Activated T-cell treated with anti-CD3 and anti-CD28 coated beads for 24 hours (primary cell): Measurements from ENCODE around the gene BRD7.

Experiments used
- DNase-seq: peaks from one replicate; pipeline ENCODE4 v3.0.0-alpha.2; 2020; ENCODE audit warnings: low read depth

The BRD7 gene

DNA sequence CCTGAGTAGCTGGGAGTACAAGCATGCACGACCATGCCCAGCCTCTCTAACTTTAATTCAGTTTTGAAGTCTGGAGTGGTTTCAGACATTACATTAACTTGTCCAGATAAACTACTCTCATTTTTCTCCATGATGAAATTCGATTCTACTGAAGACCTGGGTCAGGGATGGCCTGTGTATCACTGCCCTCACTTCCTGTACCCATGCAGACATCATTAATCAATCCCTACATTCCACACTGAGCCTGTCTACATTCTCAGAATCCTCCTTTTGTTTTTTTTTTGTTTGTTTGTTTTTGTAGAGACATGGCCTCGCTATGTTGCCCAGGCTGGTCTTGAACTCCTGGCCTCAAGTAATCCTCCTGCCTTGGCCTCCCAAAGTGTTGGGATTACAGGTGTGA is 79.9 kb downstream of the BRD7 start:
- no peak for DNase-seq

DNA sequence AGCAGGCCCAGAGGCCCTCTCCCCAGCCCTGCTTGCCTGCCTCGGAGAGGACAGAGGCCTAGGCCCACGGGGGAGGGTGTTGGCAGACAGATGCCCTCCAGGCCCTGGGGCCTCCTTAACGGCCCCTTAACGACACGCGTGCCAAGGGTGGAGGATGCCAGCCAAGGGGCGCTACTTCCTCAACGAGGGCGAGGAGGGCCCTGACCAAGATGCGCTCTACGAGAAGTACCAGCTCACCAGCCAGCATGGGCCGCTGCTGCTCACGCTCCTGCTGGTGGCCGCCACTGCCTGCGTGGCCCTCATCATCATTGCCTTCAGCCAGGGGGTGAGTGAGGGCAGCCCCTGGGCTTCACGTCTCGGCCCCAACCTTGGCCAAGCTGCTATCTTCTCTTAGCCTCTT is 80.8 kb downstream of the BRD7 start:
- DNase-seq = no peak

DNA sequence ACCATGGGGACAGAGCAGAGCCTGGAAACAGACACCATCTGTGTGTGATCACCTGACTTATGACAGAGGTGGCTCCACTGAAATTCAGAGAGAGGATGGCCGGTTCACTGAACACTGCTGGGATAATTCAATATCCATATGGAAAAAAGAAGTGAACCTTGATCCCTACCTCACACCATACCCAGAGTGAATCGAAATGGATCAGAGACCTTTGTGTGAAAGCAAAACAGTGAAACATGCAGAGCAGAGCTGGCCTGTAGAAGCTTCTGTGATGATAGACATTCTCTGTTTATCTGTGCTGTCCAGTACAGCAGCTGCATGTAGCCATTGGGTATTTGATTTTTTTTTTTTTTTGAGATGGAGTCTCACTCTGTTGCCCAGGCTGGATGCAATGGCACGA is 82.1 kb downstream of the BRD7 start:
- no peak for DNase-seq

DNA sequence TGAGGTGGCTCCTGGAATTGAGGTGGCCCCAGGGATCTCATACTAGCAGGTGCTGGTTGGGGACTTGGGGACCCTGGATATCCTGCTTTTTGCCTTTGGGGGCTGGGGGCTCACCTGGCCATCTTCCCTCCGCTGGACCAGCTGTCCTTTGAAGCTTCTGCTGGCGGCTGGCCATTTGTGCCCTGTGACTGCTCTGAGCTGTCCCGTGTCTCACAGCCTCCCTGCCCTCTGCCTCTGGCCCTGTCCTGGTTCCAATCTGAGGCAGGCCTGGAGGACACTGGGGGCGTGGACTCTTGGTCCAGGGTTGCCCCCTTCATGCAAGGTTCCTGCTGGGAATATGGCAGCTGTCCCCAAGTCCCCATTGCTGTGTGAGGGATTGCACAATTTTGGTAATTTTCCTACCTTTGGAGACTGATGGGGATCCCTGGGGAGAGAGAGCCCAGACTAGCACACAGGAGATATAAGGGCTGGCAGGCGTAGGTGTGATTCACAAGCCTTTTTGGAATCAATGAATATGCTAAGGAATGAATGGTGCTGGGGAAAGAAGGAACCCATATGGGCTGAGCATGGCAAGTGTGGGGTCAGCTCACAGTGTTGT is 83.3 kb downstream of the BRD7 start:
- DNase-seq = no peak

DNA sequence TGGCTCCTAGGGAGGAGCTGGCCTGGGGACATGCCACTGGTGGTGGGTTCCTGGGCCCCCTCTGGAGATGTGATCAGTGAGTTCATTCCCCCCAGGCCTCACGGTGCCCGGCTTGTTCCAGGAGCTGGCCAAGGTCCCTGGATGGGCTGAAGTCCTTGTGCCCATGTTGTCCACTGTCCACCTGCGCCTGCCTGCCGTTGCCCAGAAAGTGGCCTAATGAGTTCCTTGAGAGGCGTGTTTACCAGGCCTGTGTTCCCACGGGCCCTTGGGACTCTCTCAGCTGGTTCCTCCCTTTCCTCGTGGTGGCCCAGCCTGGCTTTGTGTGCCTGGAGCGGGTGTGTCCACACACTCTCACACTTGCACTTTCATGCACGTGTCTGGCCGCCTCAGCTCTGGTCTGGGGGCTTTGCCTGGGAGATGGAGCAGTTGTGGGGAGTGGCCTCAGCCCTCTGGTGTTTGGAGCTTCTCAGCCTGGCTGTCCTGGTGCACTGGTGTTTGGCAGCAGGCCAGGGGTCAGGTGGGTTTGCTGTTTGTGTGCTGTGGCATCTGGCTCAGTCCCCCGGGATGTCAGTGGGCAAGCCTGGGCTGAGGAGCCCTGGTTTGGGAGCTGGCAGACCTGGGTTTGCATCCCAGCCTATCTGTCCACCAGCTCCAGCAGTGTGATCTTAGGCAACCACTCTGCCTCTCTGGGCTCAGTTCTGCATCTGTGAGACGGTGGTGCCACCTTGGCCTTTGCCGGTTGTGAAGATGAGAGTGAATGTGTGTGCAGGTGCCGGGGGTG is 84.5 kb downstream of the BRD7 start:
- no peak for DNase-seq

DNA sequence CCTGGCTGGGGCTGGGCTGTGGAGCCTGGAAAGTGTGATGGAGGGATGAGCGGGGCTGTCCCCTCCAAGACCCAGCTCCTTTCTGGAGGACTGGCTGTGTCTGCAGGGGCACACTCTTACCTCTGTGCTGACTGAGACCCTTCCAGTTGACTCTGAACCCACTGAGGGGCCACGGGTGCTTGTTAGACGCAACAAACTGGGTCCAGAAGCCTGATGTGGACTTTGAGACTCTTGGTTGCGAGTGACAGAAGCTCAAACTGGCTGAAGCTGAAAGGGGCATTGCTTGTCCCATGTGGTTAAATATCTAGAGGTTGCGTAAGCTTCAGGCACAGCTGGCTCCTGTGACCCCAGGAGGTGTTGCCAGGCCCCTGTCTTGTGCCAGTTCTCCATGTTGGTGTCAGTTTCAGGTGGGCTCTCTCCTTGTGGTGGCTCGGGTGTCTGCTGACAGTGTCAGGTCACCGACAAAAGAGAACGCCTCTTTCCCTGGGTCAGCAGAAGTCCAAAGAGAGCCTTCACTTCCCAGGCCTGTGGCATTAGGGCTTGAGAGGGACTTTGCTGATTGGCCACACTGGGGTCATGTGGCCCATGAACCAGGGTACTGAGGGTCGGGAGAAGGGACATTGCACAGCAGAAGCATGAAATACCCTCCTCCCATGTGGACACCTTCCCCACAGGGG is 85.7 kb downstream of the BRD7 start:
- DNase-seq = no peak

DNA sequence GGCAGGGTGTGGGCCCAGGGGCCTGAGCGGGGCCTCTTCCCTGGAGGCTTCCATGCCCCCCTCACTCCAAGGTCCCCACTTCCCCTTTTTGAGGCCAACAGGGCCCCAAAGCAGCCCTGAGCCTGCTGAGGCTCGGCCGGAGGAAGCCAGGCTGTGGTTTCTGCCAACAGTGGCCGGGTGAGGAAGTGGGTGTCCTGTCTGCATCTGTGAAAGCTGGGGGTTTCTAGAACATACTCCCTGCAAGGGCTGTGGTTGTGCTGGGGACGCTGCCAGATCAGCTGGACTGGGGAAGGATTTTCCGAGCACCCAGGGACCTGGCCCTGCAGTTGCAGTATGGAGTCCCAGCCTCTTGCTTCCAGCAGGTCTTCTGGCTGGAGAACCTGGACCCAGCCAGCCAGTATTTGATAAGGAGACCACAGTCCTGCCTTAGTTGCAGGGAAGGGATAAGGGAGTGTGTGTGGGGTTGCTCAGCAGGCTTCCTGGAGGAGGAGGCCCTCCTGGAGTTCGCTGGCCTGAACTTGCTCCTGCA is 86.7 kb downstream of the BRD7 start:
- DNase-seq = no peak

DNA sequence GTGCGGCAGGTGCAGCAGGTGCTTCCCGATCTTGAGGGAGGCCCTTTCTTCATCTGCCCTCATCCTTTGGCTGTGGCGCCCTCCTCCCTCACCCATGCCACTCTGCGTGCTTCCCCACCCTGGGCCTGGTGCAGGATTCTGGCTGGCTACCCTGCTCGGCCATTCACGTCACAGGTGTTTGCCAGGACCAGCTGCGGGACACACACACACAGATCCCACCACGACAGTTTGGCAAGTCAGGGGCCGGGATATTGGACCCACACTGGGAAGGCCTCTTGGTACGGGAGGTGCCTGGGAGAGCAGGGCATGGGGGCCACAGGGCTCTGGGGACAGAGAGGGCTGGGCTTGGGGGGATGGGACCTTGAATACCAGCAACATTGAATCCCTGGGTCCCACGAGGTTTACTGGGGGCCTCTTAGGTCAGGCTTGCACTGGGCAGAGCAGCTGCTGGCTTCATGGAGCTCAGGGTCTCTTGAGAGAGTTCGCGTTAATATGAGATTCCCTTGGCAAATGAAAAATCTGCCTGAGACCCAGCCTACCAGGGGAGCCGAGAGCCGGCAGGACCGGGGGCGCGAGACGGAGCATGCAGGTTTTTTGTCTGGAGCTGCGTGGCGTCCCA is 87.3 kb downstream of the BRD7 start:
- no peak for DNase-seq

DNA sequence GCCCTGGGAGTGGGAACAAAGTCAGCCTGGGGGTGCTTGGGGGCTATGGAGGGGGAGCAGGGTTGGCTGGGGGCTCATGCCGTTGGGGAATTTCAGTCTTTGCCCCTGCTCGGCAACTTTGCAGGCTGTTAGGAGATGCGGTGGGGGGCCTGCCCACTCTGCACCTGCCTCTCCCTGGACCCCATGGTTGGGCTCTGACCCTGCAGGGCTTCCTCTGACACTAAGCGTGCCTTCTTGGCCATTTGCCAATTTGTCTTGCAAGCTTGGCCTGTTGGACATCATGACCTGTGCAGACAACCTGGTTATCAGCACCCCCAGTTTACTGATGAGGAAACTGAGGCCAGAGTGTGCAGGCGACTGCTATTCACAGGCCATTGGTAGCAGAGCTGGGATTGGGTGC is 87.9 kb downstream of the BRD7 start:
- no peak for DNase-seq

DNA sequence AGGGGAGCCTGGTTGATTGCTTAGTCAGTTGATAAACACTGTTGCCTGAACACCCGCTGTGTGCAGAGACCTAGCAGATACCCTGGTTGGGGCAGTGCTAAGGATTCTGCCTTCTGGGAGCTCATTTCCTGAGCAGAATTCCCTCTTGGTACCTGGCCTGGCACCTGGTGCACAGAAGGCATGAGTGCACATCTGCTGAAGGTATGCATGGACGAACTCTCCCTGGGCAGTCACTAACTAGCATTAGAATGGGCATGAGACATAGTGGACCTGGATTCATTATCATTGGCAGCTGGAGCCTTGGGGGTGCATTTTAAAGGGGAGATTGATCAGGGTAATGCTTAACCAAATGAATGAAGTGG is 89.3 kb downstream of the BRD7 start:
- no peak for DNase-seq

DNA sequence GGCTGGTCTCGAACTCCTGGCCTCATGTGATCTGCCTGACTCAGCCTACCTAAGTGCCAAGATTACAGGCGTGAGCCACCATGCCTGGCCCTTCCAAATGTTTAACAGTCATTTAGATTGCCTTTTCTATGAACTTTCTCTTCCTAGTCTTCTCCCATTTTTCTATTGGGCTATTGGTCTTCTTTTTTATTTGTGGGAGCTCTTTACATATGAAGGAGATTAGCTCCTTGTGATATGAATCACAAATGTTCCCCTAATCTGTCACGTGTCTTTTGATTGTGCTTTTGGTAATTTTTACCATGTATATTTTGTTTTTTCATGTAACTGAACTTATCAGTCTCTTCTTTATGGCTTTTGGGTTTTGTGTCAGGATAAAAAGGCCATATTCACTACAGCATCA is 90.5 kb downstream of the BRD7 start:
- no peak for DNase-seq

DNA sequence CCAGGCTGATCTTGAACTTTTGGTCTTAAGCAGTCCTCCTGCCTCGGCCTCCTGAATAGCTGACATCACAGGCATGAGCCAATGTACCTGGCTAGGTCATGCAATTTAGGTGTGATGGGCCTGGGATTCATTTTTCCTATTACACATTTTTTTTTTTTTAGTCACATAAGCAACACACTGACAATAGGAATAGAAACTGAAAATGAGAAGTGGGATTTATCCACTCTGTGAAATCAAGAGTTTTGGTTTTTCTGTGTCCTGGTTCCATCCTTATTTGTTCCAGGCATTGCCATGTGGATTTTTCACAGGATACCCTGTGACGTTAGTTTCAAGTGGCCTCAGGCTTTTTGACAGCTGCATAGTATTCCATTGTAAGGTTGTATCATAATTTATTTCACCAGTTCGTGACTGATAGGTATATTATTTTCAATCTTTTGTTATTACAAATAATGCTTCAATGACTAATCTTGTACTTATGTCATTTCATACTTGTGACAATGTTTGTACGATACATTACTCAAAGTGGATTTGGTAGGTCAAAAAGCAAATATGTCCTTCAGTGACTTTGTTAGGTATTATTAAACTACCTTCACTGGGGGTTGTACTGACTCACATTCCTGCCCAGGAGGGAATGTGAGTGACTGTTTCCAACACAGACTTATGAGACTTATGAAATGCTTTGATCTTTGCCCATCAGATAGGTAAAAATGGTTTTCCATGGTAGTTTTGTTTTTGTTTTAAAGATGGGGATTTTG is 91.8 kb downstream of the BRD7 start:
- no peak for DNase-seq

DNA sequence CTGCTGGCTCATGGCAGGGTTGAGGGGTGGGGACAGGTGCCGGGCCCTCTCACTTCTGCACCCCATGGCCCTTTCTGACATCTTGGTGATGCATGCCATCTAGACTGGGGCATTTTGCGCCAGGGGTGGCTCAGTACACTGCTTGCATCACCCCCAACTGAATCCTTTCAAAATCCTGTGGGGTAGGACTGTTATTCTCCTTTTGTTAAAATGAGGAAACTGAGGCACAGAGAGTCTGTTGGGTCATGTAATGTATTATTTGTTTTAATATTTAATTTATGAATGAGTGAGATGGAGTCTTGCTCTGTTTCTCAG is 92.5 kb downstream of the BRD7 start:
- DNase-seq = no peak

DNA sequence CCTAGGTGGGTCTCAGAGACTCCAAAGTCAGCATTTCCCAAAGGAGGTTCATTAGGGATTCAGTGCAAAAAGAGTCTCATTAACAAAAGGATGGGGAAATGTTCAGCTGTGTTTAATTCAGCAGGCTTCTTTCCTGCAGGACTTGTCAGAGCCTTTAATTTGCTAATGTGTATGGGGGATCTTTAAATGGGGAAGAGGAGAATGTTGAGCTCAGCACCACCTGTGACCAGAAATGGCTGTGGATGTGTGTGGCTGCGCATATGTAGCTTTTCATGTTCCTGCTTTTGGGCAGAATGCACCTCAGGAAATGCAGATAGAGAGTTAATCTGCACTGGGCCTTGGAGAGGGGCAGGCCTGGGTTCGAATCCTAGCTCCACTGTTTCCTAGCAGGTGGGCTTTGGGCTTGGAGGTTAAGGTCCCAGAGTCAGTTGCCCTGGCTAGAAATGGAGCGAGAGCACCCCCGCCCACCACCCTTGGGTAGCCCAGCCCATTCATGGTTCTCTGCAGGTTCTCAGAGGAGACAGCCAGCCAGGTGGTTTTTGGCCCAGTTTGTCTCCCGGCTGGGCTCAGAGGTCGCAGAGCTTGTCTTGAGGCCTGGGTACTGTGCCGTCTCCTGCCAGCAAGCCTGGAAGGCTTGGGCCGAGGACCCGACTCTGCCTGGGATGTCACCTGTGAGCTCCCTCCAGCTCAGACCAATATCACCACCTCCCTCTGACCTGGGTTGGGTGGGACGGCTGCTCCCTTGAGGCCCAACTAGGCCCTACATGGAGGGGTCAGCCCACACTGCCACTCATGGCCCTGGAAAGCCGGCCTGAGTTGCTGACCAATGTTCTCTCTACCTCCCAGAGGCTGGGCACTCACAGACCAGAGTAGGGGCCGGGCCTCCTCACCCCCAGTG is 93.1 kb downstream of the BRD7 start:
- no peak for DNase-seq

DNA sequence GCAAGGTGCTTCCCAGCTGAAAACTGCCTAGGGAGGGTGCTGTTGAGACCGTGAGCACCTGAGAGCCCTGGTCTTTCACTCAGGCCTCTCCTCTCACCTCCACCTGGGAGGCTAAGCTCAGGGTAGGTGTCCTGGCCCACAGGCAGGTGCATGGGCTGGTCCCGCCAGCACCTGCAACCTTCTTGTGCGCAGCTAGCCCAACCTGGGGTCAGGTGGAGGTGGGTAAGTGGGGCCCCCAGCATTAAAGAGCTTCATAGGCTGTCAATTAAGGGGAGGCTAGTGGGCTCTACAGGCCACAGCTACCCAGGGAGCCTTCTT is 93.7 kb downstream of the BRD7 start:
- DNase-seq = no peak

DNA sequence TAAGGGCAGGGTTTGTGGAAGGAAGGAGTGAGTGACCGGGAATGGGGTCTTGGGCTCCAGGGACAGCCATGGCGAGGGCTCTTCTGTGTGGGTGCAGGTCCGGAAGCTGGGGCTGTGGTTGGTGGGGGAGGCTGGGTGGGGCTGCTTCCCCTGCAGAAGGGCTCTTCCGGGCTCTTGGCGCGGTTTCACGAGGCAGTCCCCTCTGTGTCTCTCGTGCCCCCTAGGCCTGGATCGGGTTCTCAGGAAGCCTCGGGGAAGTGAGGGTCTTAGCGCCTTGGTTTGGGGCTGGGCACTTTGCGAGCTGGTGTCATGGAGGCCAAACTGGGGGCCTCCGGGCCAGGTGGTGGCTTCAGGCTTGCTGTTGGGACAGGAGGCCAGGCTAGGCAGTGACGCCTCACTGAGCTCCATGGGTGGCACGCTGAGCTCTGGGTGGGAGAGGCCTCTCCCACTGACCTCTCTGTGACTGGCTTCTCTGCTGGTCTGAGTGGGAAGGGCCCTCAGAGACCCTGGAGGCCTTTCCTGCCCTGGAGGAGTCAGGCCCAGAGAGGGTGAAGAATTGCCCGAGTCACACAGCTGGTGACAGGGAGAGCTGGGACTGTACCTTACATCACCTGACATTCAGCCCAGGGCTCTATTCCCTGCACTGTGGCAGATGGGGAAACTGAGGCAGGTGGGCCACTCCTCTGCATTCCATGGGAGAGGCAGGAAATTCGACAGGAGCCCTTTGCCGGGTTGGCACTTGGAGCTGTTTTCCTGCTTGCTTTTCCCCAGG is 94.3 kb downstream of the BRD7 start:
- no peak for DNase-seq

DNA sequence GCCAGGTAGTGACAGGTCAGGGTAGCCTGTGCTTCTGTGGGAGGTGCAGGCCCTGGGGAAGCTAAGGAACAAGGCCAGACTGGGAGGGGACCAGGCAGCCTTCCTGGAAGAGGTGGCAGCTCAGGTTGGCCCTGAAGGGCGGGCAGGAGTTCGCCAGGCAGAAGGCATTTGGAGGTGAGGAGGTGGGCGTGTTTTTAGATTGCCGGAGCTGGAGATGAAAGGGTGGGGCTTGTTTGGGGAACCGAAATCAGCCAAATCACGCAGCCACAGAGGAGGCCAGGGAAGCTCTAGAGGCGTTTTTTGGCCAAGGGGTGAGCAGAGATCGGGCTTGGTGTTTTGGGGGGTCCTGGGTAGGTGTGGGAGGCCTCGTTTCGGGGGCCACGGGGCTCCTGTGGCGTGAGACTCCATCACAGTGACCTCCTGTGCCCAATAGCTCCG is 94.9 kb downstream of the BRD7 start:
- DNase-seq = no peak

DNA sequence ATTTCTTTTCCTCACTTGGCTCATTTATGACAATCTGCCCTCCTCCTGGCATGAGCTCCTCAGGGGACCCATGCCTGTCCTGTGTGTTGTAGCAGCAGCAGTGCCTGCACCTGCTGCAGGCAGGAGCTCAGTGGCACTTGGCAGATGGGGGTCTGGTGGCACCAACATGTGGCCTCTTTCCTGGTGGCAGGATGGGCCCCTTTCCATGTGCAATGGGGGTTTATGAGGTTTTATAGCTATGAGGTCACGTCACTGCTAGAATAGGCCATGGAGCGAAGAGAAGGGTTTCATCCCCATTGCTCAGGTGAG is 95.5 kb downstream of the BRD7 start:
- DNase-seq = no peak

DNA sequence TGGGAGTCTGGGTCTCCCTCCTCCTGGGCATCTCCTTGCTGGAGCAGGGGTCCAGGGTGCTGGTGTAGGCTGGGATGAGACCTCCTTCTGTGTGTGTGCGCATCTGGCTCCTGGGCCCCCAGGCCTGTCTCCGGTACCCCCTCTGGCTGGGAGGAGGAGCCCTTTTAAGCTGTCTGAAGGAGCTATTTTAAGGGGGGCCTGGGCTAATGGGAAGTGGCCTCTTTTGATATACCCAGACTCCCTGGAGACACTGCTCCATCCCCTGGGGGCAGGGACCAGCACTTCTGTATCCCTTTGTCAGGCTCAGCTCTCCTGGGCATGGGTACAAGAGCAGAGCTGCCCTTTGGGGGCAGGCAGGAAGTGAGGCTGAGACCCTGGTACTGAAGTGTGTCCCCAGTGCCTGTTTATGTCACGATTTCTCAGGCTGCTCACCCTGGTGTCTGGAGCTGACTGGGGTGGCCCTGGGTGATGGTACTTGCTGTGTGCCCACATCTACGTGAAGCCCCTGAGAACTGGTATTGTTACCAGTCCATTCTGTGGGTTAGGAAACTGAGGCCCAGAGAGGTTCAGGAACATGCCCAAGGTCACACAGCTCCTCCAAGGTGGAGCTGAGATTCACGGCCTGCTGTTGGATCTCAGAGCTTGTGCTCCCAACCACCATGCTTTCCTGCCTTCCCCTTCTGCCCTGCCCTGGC is 96.0 kb downstream of the BRD7 start:
- no peak for DNase-seq

DNA sequence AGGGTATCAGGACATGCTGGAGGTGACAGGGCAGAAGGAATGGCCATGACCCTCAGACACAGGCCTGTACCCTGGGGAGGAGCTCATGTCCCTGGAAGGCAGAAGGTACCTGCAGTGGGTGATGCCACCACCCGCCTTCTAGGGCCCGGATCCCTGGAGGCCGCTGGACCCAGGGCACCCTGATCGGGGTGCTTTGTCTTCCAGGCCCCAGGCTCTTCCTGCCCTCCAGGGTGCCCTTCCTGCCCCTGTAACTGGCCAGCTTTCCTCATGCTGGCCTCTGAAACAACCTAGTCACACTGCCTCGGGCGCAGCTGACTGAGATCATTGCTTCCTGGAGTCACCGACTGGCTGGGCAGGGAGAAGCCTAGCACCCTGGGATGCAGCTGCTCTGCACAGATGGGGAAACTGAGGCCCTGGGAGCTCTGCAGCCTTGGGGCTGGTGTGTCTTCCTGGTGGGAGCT is 96.6 kb downstream of the BRD7 start:
- DNase-seq = no peak
